SU-DHL-6 (cell line): Measurements from ENCODE around the gene WWOX.

Experiments
- CTCF ChIP-seq: fragments of 200-600 bp; sonication (generic); IDR thresholded peaks from one replicate; pipeline ENCODE4 v1.5.1; 2017; ENCODE audit warnings: antibody characterized with exemption, mild to moderate bottlenecking, low read length, moderate library complexity; ENCODE audit not compliant: insufficient read depth, poor library complexity, severe bottlenecking
- EZH2phosphoT487 ChIP-seq: fragments of 200-600 bp; sonication (generic), shearing (Covaris generic); conservative IDR thresholded peaks from 2 replicates; pipeline ENCODE4 v1.6.1; 2018; ENCODE audit warnings: mild to moderate bottlenecking, antibody characterized with exemption, low read length, moderate library complexity, mixed read lengths

GRCh38 chr16:78768718-78769117 lies 669.3 kb downstream of the WWOX start:
- TF ChIP-seq CTCF: no peak
- no peak for TF ChIP-seq EZH2phosphoT487
